Astrocyte (in vitro differentiated cells and primary cell): ENCODE data around the gene SLAMF6. TPM values are rescaled to one million over a fixed set of nuclear protein-coding genes. Genes with fewer than 3 reads are reported as not detected.
"Not testable (repeated sequence)": the region's sequence is repeated elsewhere in the genome, so short reads cannot be mapped to it uniquely, and the experiment has no call there.

Source experiments
- DNase-seq: peaks from one replicate; pipeline ENCODE4 v3.0.0-alpha.2; 2010; ENCODE audit warnings: low read depth
- FAIRE-seq: peaks from 2 replicates; lab custom pipeline; 2011; peaks lifted over from hg19 to GRCh38; lab: Jason Lieb, UNC
- H2AFZ ChIP-seq: 2 replicates; pipeline ENCODE4 v1.6.0; 2012; ENCODE audit warnings: low read depth, low read length, inconsistent platforms
- H3K27ac ChIP-seq: 2 replicates; pipeline ENCODE4 v1.5.1; 2011; ENCODE audit warnings: low read depth, low read length, inconsistent platforms
- H3K27me3 ChIP-seq: 2 replicates; pipeline ENCODE4 v1.6.0; 2011; ENCODE audit warnings: low read length, inconsistent platforms; ENCODE audit not compliant: insufficient read depth
- H3K36me3 ChIP-seq: 2 replicates; pipeline ENCODE4 v1.5.1; 2011; ENCODE audit warnings: low read length, inconsistent platforms; ENCODE audit not compliant: insufficient read depth
- H3K4me1 ChIP-seq: 2 replicates; pipeline ENCODE4 v1.5.1; 2011; ENCODE audit warnings: low read length, inconsistent platforms; ENCODE audit not compliant: insufficient read depth
- H3K4me2 ChIP-seq: 2 replicates; pipeline ENCODE4 v1.6.0; 2012; ENCODE audit warnings: low read length, inconsistent platforms
- H3K4me3 ChIP-seq: 2 replicates; pipeline ENCODE4 v1.5.1; 2011; ENCODE audit warnings: low read depth, mild to moderate bottlenecking, low read length, inconsistent platforms; ENCODE audit not compliant: insufficient read depth
- H3K79me2 ChIP-seq: 2 replicates; pipeline ENCODE4 v1.6.0; 2012; ENCODE audit warnings: mild to moderate bottlenecking, low read length, inconsistent platforms; ENCODE audit not compliant: insufficient read depth
- H3K9ac ChIP-seq: 2 replicates; pipeline ENCODE4 v1.6.0; 2012; ENCODE audit warnings: mild to moderate bottlenecking, low read length, inconsistent platforms
- H3K9me3 ChIP-seq: 2 replicates; pipeline ENCODE4 v1.5.1; 2012; ENCODE audit warnings: low read depth, mild to moderate bottlenecking, low read length, inconsistent platforms; ENCODE audit not compliant: insufficient read depth
- H4K20me1 ChIP-seq: 2 replicates; pipeline ENCODE4 v1.6.0; 2012; ENCODE audit warnings: low read length, inconsistent platforms; ENCODE audit not compliant: insufficient read depth
- H3K27ac Mint-ChIP-seq: one replicate; pipeline ENCODE4 v1.8.0; 2021; ENCODE audit warnings: mild to moderate bottlenecking, mixed read lengths; ENCODE audit not compliant: unreplicated experiment
- H3K27me3 Mint-ChIP-seq: one replicate; pipeline ENCODE4 v1.8.0; 2021; ENCODE audit warnings: low read depth, mixed read lengths; ENCODE audit not compliant: unreplicated experiment
- H3K36me3 Mint-ChIP-seq: one replicate; pipeline ENCODE4 v1.8.0; 2021; ENCODE audit warnings: low read depth, mixed read lengths; ENCODE audit not compliant: unreplicated experiment
- H3K4me1 Mint-ChIP-seq: one replicate; pipeline ENCODE4 v1.8.0; 2021; ENCODE audit warnings: low read depth, mixed read lengths; ENCODE audit not compliant: unreplicated experiment
- H3K4me3 Mint-ChIP-seq: one replicate; pipeline ENCODE4 v1.8.0; 2021; ENCODE audit warnings: mild to moderate bottlenecking, moderate library complexity, mixed read lengths; ENCODE audit not compliant: unreplicated experiment
- H3K9me3 Mint-ChIP-seq: one replicate; pipeline ENCODE4 v1.8.0; 2021; ENCODE audit warnings: mild to moderate bottlenecking, mixed read lengths; ENCODE audit not compliant: unreplicated experiment
- EZH2 ChIP-seq: IDR thresholded peaks from 2 replicates; pipeline ENCODE4 v1.6.1; 2012; ENCODE audit warnings: mild to moderate bottlenecking, low read length, inconsistent platforms; ENCODE audit not compliant: insufficient read depth
- total RNA-seq: library from RNA; stranded (reverse); gene quantifications from 2 replicates; pipeline ENCODE4 v1.2.1, GENCODE V29; 2021
- TF ChIP-seq, protein P1 (sequence below): IDR thresholded peaks from 2 replicates; pipeline ENCODE4 v1.5.1; 2011; ENCODE audit warnings: low read depth, mild to moderate bottlenecking, inconsistent platforms, low read length, moderate library complexity; ENCODE audit not compliant: insufficient read depth

The SLAMF6 gene
- total RNA-seq, 1 donor from 2014 or later: not detected

GRCh38 chr1:160562745-160563144, 39.7 kb upstream of the SLAMF6 start:
- H2AFZ ChIP-seq, H3K4me3 ChIP-seq, H4K20me1 ChIP-seq, H3K27me3 Mint-ChIP-seq, H3K36me3 ChIP-seq, H3K9me3 Mint-ChIP-seq, DNase-seq, H3K36me3 Mint-ChIP-seq, FAIRE-seq, H3K79me2 ChIP-seq, H3K27ac ChIP-seq, H3K4me1 Mint-ChIP-seq, H3K9ac ChIP-seq, H3K27me3 ChIP-seq, H3K4me1 ChIP-seq, H3K4me3 Mint-ChIP-seq, H3K9me3 ChIP-seq, H3K27ac Mint-ChIP-seq, H3K4me2 ChIP-seq: not testable (repeated sequence)

DNA sequence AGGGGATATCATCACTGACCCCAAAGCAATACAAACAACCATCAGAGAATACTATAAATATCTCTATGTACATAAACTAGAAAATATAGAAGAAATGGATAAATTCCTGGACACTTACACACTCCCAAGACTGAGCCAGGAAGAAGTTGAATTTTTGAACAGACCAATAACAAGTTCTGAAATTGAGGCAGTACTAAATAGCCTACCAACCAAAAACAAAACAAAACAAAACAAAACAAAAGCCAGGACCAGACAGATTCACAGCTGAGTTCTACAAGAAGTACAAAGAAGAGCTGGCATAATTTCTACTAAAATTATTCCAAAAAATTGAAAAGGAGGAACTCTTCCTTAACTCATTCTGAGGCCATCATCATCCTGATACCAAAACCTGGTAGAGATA, 37.8 kb upstream of the SLAMF6 start:
- Histone ChIP-seq H3K4me3 (no peak overlapping the region), H4K20me1 (no peaks in the 10 kb centered on the region), H3K27ac (no peak overlapping the region), H3K4me2 (no peak overlapping the region), H3K4me1 (no peaks in the 10 kb centered on the region), H3K27me3 (no peaks in the 10 kb centered on the region), H3K79me2 (no peaks in the 10 kb centered on the region), H2AFZ (no peak overlapping the region), H3K9me3 (peaks cover 3% of the 10 kb centered on the region), H3K9ac (no peak overlapping the region), H3K36me3 (no peaks in the 10 kb centered on the region)
- DNase-seq (no peak), FAIRE-seq (no peak)
- no peak overlapping the region for H3K4me3 Mint-ChIP-seq
- H3K4me1 Mint-ChIP-seq: no peaks in the 10 kb centered on the region
- H3K27ac Mint-ChIP-seq: no peak overlapping the region
- H3K9me3 Mint-ChIP-seq: peaks cover 10% of the 10 kb centered on the region
- no peaks in the 10 kb centered on the region for H3K27me3 Mint-ChIP-seq
- H3K36me3 Mint-ChIP-seq: no peaks in the 10 kb centered on the region
- TF ChIP-seq EZH2: no peak
- TF ChIP-seq, protein P1, sequence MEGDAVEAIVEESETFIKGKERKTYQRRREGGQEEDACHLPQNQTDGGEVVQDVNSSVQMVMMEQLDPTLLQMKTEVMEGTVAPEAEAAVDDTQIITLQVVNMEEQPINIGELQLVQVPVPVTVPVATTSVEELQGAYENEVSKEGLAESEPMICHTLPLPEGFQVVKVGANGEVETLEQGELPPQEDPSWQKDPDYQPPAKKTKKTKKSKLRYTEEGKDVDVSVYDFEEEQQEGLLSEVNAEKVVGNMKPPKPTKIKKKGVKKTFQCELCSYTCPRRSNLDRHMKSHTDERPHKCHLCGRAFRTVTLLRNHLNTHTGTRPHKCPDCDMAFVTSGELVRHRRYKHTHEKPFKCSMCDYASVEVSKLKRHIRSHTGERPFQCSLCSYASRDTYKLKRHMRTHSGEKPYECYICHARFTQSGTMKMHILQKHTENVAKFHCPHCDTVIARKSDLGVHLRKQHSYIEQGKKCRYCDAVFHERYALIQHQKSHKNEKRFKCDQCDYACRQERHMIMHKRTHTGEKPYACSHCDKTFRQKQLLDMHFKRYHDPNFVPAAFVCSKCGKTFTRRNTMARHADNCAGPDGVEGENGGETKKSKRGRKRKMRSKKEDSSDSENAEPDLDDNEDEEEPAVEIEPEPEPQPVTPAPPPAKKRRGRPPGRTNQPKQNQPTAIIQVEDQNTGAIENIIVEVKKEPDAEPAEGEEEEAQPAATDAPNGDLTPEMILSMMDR: no peak

- H3K9me3 Mint-ChIP-seq: peaks cover 10% of the 10 kb centered on the region
- Histone ChIP-seq H3K4me1 (no peaks in the 10 kb centered on the region), H3K36me3 (no peaks in the 10 kb centered on the region), H3K4me3 (no peak overlapping the region), H3K79me2 (no peaks in the 10 kb centered on the region), H3K27me3 (no peaks in the 10 kb centered on the region), H3K4me2 (no peak overlapping the region), H3K9ac (no peak overlapping the region), H2AFZ (no peak overlapping the region), H3K9me3 (peaks cover 3% of the 10 kb centered on the region), H3K27ac (no peak overlapping the region), H4K20me1 (no peaks in the 10 kb centered on the region)
- TF ChIP-seq, protein P1: no peak
- H3K36me3 Mint-ChIP-seq: no peaks in the 10 kb centered on the region
- no peak for DNase-seq
- H3K4me3 Mint-ChIP-seq: no peak overlapping the region
- H3K27me3 Mint-ChIP-seq: no peaks in the 10 kb centered on the region
- no peak overlapping the region for H3K27ac Mint-ChIP-seq
- no peak for FAIRE-seq
- H3K4me1 Mint-ChIP-seq: no peaks in the 10 kb centered on the region
These were observed 37.1 kb upstream of the SLAMF6 start for GRCh38 chr1:160560045-160560705.

- H2AFZ ChIP-seq, H3K27ac Mint-ChIP-seq, H3K27me3 Mint-ChIP-seq, H3K9me3 Mint-ChIP-seq, H4K20me1 ChIP-seq, H3K4me2 ChIP-seq, H3K36me3 ChIP-seq, FAIRE-seq, H3K27me3 ChIP-seq, DNase-seq, H3K9ac ChIP-seq, H3K4me1 ChIP-seq, H3K4me3 Mint-ChIP-seq, H3K9me3 ChIP-seq, H3K4me3 ChIP-seq, H3K36me3 Mint-ChIP-seq, H3K4me1 Mint-ChIP-seq, H3K27ac ChIP-seq, H3K79me2 ChIP-seq: not testable (repeated sequence)
These were observed 36.4 kb upstream of the SLAMF6 start for GRCh38 chr1:160559437-160559836.
